Large intestine (tissue), 12 donors: Measurements from ENCODE around the gene ATP6V0C. TPM values are rescaled to one million over a fixed set of nuclear protein-coding genes. Genes with fewer than 3 reads are reported as not detected.

Experiments
- DNase-seq, 2 donors: peaks; one replicate each; pipeline versions ENCODE4 v3.0.0 to v3.0.0-alpha.2; 2013
- H3K27ac ChIP-seq: one replicate; pipeline ENCODE4 v1.5.1; 2013; ENCODE audit warnings: low read length
- H3K27me3 ChIP-seq: 2 replicates; pipeline ENCODE4 v1.6.1; 2013; ENCODE audit warnings: low read length; ENCODE audit not compliant: control insufficient read depth, insufficient read depth
- H3K36me3 ChIP-seq: 2 replicates; pipeline ENCODE4 v1.6.1; 2013; ENCODE audit warnings: low read length; ENCODE audit not compliant: control insufficient read depth, insufficient read depth
- H3K4me1 ChIP-seq: one replicate; pipeline ENCODE4 v1.6.1; 2013; ENCODE audit warnings: low read length; ENCODE audit not compliant: control insufficient read depth, insufficient read depth
- H3K4me3 ChIP-seq: one replicate; pipeline ENCODE4 v1.5.1; 2013; ENCODE audit warnings: low read length
- H3K9me3 ChIP-seq: one replicate; pipeline ENCODE4 v1.6.1; 2013; ENCODE audit warnings: mild to moderate bottlenecking, low read depth, low read length, moderate library complexity; ENCODE audit not compliant: control insufficient read depth
- WGBS: methylation state at CpG from one replicate; pipeline ENCODE4 v1.1.5; 2013; ENCODE audit warnings: low lambda C conversion rate; ENCODE audit not compliant: insufficient coverage; 5-methylcytosine and 5-hydroxymethylcytosine counted together
- long read RNA-seq, 11 donors: transcript quantifications; one replicate each; lab custom pipeline, GENCODE V29; 2026
- polyA plus RNA-seq: library from polyadenylated mRNA; unstranded; fragments of 120-200 nt; gene quantifications from one replicate; pipeline ENCODE4 v1.2.1, GENCODE V29; 2013

Gene ATP6V0C
- polyA plus RNA-seq: 246 TPM
- long read RNA-seq, donor 1, transcript ATP6V0C-201 (3 exons, 1,175 nt): major isoform, 123 of 129 reads
- long read RNA-seq, donor 1, transcript ATP6V0C-202 (2 exons, 1,081 nt): minor isoform, 6 of 129 reads
- long read RNA-seq, donor 1, partial matches to known transcripts: 0 of 129 reads
- long read RNA-seq, donor 1, other reads (novel, unspliced or antisense): 0 of 129 reads
- long read RNA-seq, donor 2, transcript ATP6V0C-201 (3 exons, 1,175 nt): major isoform, 265 of 298 reads
- long read RNA-seq, donor 2, transcript ATP6V0C-202 (2 exons, 1,081 nt): minor isoform, 24 of 298 reads
- long read RNA-seq, donor 2, partial matches to known transcripts: 0 of 298 reads
- long read RNA-seq, donor 2, other reads (novel, unspliced or antisense): 7 of 298 reads
- long read RNA-seq, donor 3: 0 reads
- long read RNA-seq, donor 4, transcript ATP6V0C-201 (3 exons, 1,175 nt): major isoform, 43 of 47 reads
- long read RNA-seq, donor 4, partial matches to known transcripts: 0 of 47 reads
- long read RNA-seq, donor 4, other reads (novel, unspliced or antisense): 0 of 47 reads
- long read RNA-seq, donor 5, transcript ATP6V0C-202 (2 exons, 1,081 nt): minor isoform, 5 of 79 reads
- long read RNA-seq, donor 5, transcript ATP6V0C-201 (3 exons, 1,175 nt): major isoform, 74 of 79 reads
- long read RNA-seq, donor 5, partial matches to known transcripts: 0 of 79 reads
- long read RNA-seq, donor 5, other reads (novel, unspliced or antisense): 0 of 79 reads
- long read RNA-seq, donor 6, transcript ATP6V0C-201 (3 exons, 1,175 nt): major isoform, 249 of 306 reads
- long read RNA-seq, donor 6, transcript ATP6V0C-202 (2 exons, 1,081 nt): minor isoform, 34 of 306 reads
- long read RNA-seq, donor 6, partial matches to known transcripts: 17 of 306 reads
- long read RNA-seq, donor 6, other reads (novel, unspliced or antisense): 6 of 306 reads
- long read RNA-seq, donor 7, transcript ATP6V0C-202 (2 exons, 1,081 nt): minor isoform, 11 of 82 reads
- long read RNA-seq, donor 7, transcript ATP6V0C-201 (3 exons, 1,175 nt): major isoform, 71 of 82 reads
- long read RNA-seq, donor 7, partial matches to known transcripts: 0 of 82 reads
- long read RNA-seq, donor 7, other reads (novel, unspliced or antisense): 0 of 82 reads
- long read RNA-seq, donor 8, transcript ATP6V0C-201 (3 exons, 1,175 nt): major isoform, 297 of 334 reads
- long read RNA-seq, donor 8, transcript ATP6V0C-202 (2 exons, 1,081 nt): minor isoform, 25 of 334 reads
- long read RNA-seq, donor 8, partial matches to known transcripts: 11 of 334 reads
- long read RNA-seq, donor 8, other reads (novel, unspliced or antisense): 0 of 334 reads
- long read RNA-seq, donor 9, transcript ATP6V0C-201 (3 exons, 1,175 nt): major isoform, 141 of 158 reads
- long read RNA-seq, donor 9, transcript ATP6V0C-202 (2 exons, 1,081 nt): minor isoform, 9 of 158 reads
- long read RNA-seq, donor 9, partial matches to known transcripts: 6 of 158 reads
- long read RNA-seq, donor 9, other reads (novel, unspliced or antisense): 0 of 158 reads
- long read RNA-seq, donor 10, transcript ATP6V0C-201 (3 exons, 1,175 nt): major isoform, 229 of 252 reads
- long read RNA-seq, donor 10, transcript ATP6V0C-202 (2 exons, 1,081 nt): minor isoform, 18 of 252 reads
- long read RNA-seq, donor 10, partial matches to known transcripts: 5 of 252 reads
- long read RNA-seq, donor 10, other reads (novel, unspliced or antisense): 0 of 252 reads
- long read RNA-seq, donor 11, transcript ATP6V0C-202 (2 exons, 1,081 nt): minor isoform, 11 of 183 reads
- long read RNA-seq, donor 11, transcript ATP6V0C-201 (3 exons, 1,175 nt): major isoform, 171 of 183 reads
- long read RNA-seq, donor 11, partial matches to known transcripts: 0 of 183 reads
- long read RNA-seq, donor 11, other reads (novel, unspliced or antisense): 0 of 183 reads

- DNase-seq: peak; percentile 94 to 97
- WGBS: no CpG with 5 or more reads among the region's 122 CpGs
- H3K4me3 ChIP-seq: peak within 1 kb of the TSS; percentile 82
- peaks cover 54% of the 10 kb centered on the region for H3K4me1 ChIP-seq
- H3K36me3 ChIP-seq: peaks cover 13% of the 10 kb centered on the region
- peak within 1 kb of the TSS; percentile 90 for H3K27ac ChIP-seq
- no peaks in the 10 kb centered on the region for H3K9me3 ChIP-seq
- no peaks in the 10 kb centered on the region for H3K27me3 ChIP-seq
Observed at GRCh38 chr16:2513405-2514332, at the start of gene ATP6V0C. Gene ATP6V0C (plus strand): TSS chr16:2513952. CDS start chr16:2514104, 152 bp downstream.

DNA sequence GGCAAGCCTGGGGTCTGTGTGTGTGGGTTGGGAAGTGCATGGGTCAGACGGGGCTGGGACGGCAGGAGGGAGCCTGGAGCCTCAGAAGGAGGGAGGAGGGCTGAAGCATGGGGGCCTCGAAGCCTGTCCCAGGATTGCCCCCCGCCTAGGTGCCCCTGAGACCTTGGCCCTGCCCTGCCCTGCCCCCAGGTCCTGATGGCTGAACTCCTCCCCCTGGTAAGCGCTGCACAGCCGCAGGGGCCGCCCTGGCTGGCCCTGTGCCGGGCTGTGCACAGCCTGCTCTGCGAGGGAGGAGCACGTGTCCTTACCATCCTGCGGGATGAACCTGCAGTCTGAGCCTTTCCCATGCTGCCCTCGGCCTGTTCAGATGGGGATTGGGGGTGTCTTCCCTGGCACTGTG, 49.4 kb upstream of the ATP6V0C start:
- peaks cover 12% of the 10 kb centered on the region for H3K4me1 ChIP-seq
- H3K4me3 ChIP-seq: no peak overlapping the region
- DNase-seq: no peak
- H3K27ac ChIP-seq: no peak overlapping the region
- no peaks in the 10 kb centered on the region for H3K9me3 ChIP-seq
- WGBS: no CpG with 5 or more reads among the region's 12 CpGs
- H3K27me3 ChIP-seq: peaks cover 16% of the 10 kb centered on the region
- H3K36me3 ChIP-seq: no peaks in the 10 kb centered on the region

GRCh38 chr16:2465653-2466415, 47.9 kb upstream of the ATP6V0C start:
- Histone ChIP-seq H3K4me3 (no peak overlapping the region), H3K27me3 (peaks cover 31% of the 10 kb centered on the region), H3K36me3 (no peaks in the 10 kb centered on the region), H3K27ac (no peak overlapping the region), H3K9me3 (no peaks in the 10 kb centered on the region), H3K4me1 (peaks cover 5% of the 10 kb centered on the region)
- no peak for DNase-seq
- no CpG with 5 or more reads among the region's 12 CpGs for WGBS

DNA sequence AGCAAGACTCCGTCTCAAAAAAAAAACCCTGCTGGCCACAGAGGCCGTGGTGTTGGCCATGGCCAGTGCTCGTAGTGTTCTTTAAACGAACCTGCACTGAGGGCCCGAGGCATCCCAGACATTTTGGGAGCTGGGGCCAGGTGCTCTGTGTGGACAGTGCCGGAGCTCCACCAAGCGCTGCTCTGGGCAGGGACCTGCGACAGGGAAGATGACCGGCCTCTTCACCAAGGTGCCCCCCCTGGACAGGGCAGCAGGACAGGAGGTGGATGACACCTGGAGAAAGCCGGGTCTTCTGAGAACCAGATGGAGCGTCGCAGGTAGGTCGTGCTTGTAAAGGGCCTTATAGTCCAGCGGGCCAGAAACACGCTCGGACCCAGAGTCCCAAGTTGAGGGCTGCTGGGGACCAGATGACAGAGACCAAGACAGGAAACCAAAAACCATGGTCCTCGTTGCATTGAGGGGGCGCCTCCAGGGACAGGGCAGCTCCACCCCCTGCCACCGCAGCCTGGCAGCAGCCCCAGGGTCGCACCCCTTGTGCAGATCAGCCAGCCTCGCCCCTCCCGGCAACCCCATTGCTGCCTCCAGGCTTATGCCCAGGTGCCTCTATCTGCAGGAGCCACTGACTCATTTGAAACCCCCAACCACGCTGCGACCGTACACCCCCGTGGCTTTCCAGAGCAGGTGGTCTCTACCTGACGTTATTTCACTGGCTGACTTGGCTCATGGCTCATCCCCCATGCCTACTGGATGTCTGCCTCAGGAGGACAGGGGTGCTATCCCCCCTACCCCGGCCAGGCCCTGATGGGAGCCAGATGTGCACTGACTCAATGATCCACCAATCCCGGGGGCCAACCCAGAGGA, 46.9 kb upstream of the ATP6V0C start:
- WGBS: no CpG with 5 or more reads among the region's 29 CpGs
- peak overlapping the region; percentile 23 for H3K27ac ChIP-seq
- H3K36me3 ChIP-seq: no peaks in the 10 kb centered on the region
- H3K4me1 ChIP-seq: peaks cover 5% of the 10 kb centered on the region
- DNase-seq: no peak
- peaks cover 35% of the 10 kb centered on the region for H3K27me3 ChIP-seq
- peaks cover 2% of the 10 kb centered on the region for H3K9me3 ChIP-seq
- no peak overlapping the region for H3K4me3 ChIP-seq

GRCh38 chr16:2467528-2468232, 46.1 kb upstream of the ATP6V0C start:
- Histone ChIP-seq H3K4me1 (peaks cover 8% of the 10 kb centered on the region), H3K9me3 (peaks cover 9% of the 10 kb centered on the region), H3K27ac (peak overlapping the region; percentile 23), H3K27me3 (peaks cover 43% of the 10 kb centered on the region), H3K4me3 (peak overlapping the region; percentile 23), H3K36me3 (no peaks in the 10 kb centered on the region)
- no CpG with 5 or more reads among the region's 80 CpGs for WGBS
- DNase-seq: peak in 1 of 2 donors; percentile 70

DNA sequence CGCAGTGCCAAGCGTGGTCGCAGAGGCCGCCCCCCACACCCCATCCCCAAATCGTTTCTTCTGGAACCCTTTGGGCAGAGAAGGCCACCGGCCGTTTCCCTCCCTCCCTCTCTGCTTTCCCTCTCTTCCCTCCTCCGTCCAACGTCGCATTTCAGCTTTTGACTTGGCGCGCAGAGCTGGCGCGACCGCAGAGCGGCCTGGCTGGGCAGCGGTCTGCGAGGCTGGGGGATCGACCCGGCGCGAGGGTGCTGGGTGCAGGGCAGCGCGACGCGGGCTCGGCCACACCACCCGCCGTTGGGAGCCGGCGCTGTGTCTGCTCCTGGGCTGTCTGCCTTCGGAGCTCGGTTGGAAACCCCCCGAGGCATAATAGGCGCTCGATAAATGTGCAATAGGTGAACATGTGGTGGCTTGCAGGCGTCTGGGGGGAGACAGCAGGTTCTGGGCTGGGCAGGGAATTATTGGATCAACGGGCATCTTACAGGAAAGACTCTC, 45.5 kb upstream of the ATP6V0C start:
- peak in 1 of 2 donors; percentile 25 for DNase-seq
- H3K9me3 ChIP-seq: peaks cover 9% of the 10 kb centered on the region
- WGBS: no CpG with 5 or more reads among the region's 38 CpGs
- H3K4me3 ChIP-seq: peak overlapping the region; percentile 23
- peaks cover 49% of the 10 kb centered on the region for H3K27me3 ChIP-seq
- peaks cover 13% of the 10 kb centered on the region for H3K4me1 ChIP-seq
- no peak overlapping the region for H3K27ac ChIP-seq
- no peaks in the 10 kb centered on the region for H3K36me3 ChIP-seq

DNA sequence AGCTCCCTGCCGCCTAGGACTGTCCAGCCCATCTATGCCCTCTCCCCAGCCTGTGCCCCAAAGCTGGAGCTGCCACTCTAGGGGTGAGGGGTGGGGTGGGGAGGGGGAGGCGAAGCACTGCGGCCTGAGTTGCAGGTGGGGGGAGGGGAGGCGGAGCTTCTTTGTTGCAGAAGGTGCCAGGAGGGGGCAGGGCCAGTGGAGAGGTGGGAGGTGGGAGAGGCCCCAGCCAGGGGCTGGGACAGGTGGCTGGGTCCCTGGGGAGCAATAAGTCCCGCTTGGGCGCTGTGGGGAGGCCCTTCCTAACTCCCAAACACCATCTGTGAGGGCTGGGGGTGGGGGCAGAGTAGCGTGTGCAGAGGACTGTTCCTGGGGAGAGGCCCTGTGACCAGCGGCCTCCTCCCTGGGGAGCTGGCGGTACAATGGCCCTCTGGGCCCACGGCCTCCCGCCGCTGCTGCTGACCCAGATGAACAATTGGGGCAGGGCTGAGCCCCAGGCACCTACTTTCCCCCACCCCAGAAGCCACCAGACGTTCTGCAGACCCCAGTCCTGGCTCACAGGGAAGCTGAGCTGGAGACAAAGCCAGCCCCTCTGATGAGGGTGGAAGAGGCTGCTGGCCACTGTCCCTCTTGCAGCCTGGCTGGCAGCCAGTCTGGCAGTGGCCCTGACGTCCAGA, 44.9 kb upstream of the ATP6V0C start:
- H3K9me3 ChIP-seq: peaks cover 9% of the 10 kb centered on the region
- peaks cover 15% of the 10 kb centered on the region for H3K4me1 ChIP-seq
- H3K27ac ChIP-seq: no peak overlapping the region
- H3K4me3 ChIP-seq: no peak overlapping the region
- peak in 1 of 2 donors; percentile 25 for DNase-seq
- no CpG with 5 or more reads among the region's 14 CpGs for WGBS
- H3K27me3 ChIP-seq: peaks cover 51% of the 10 kb centered on the region
- no peaks in the 10 kb centered on the region for H3K36me3 ChIP-seq
